SK-N-SH (cell line): ENCODE measurements around the gene ZXDC. TPM values are rescaled to one million over a fixed set of nuclear protein-coding genes. Genes with fewer than 3 reads are reported as not detected.

Experiments
- CTCF ChIA-PET: fragments of 300-600, 350-600 bp; formaldehyde crosslinking; extraction: SDS; loops from one replicate; lab custom pipeline; 2021; lab: Yijun Ruan, JAX
- POLR2A ChIA-PET: fragments of 350-600 bp; sonication (Branson Sonifier 250); formaldehyde crosslinking; extraction: SDS; loops from one replicate; lab custom pipeline; 2020; ENCODE audit warnings: antibody characterized with exemption, inconsistent platforms; lab: Yijun Ruan, JAX
- DNase-seq: peaks from one replicate; pipeline ENCODE4 v3.0.0; 2012
- H2AFZ ChIP-seq: fragments of 200-600 bp; sonication (generic); 2 replicates; pipeline ENCODE4 v1.8.1; 2016; ENCODE audit warnings: antibody characterized with exemption, mild to moderate bottlenecking, low read depth
- H3F3A ChIP-seq: fragments of 200-600 bp; sonication (generic); replicated peaks from 2 replicates; pipeline ENCODE3; 2016; ENCODE audit warnings: antibody characterized with exemption, mild to moderate bottlenecking; ENCODE audit not compliant: insufficient read depth
- H3K27ac ChIP-seq, 2 experiments: fragments of 200-500 bp in 1 of 2; fragments of 200-600 bp in 1 of 2; sonication (Bioruptor generic) in 1 of 2; sonication (generic), shearing (Covaris generic) in 1 of 2; 2 replicates each; pipeline versions ENCODE4 v1.5.1 to v1.6.1; 2014 to 2016; ENCODE audit warnings: low read depth in 2 of 2, inconsistent platforms in 1 of 2, low read length in 1 of 2, mild to moderate bottlenecking in 1 of 2, mixed read lengths in 1 of 2
- H3K27me3 ChIP-seq: fragments of 200-600 bp; sonication (generic), shearing (Covaris generic); 2 replicates; pipeline ENCODE4 v1.6.1; 2016; ENCODE audit warnings: mixed run types; ENCODE audit not compliant: insufficient read depth
- H3K36me3 ChIP-seq, 2 experiments: fragments of 200-500 bp in 1 of 2; fragments of 200-600 bp in 1 of 2; sonication (Bioruptor generic) in 1 of 2; sonication (generic) in 1 of 2; replicated peaks in 1 of 2; 2 replicates each; pipeline versions ENCODE3 to v1.5.1; 2014 to 2016; ENCODE audit warnings: low read length in 1 of 2, mild to moderate bottlenecking in 1 of 2; ENCODE audit not compliant: insufficient read depth in 2 of 2, control insufficient read depth in 1 of 2
- H3K4me1 ChIP-seq, 2 experiments: fragments of 200-500 bp in 1 of 2; fragments of 200-600 bp in 1 of 2; sonication (Bioruptor generic) in 1 of 2; sonication (generic), shearing (Covaris generic) in 1 of 2; 2 replicates each; pipeline versions ENCODE4 v1.5.1 to v1.6.1; 2014 to 2016; ENCODE audit warnings: low read depth in 1 of 2, low read length in 1 of 2, mixed run types in 1 of 2; ENCODE audit not compliant: insufficient read depth in 2 of 2, control insufficient read depth in 1 of 2
- H3K4me2 ChIP-seq: fragments of 200-600 bp; sonication (generic), shearing (Covaris generic); 2 replicates; pipeline ENCODE4 v1.6.1; 2017; ENCODE audit warnings: mixed run types
- H3K4me3 ChIP-seq, 2 experiments: fragments of 200-500 bp in 1 of 2; fragments of 200-600 bp in 1 of 2; sonication (Bioruptor generic) in 1 of 2; sonication (generic), shearing (Covaris generic) in 1 of 2; 2 replicates each; pipeline versions ENCODE4 v1.5.1 to v1.8.1; 2014 to 2016; ENCODE audit warnings: low read depth in 2 of 2, inconsistent platforms in 1 of 2, low read length in 1 of 2, mild to moderate bottlenecking in 1 of 2, mixed read lengths in 1 of 2, moderate library complexity in 1 of 2
- H3K79me2 ChIP-seq: fragments of 200-600 bp; sonication (generic); 2 replicates; pipeline ENCODE4 v1.8.1; 2017; ENCODE audit warnings: mild to moderate bottlenecking; ENCODE audit not compliant: insufficient read depth
- H3K9ac ChIP-seq: fragments of 200-600 bp; sonication (generic); 2 replicates; pipeline ENCODE4 v1.6.1; 2017; ENCODE audit warnings: mixed run types
- H3K9me2 ChIP-seq: fragments of 200-600 bp; sonication (generic); 2 replicates; pipeline ENCODE4 v1.6.1; 2017; ENCODE audit warnings: mixed run types
- H3K9me3 ChIP-seq: fragments of 200-600 bp; sonication (generic); 2 replicates; pipeline ENCODE4 v1.6.1; 2017; ENCODE audit warnings: mixed run types, mild to moderate bottlenecking, moderate library complexity
- H4K20me1 ChIP-seq: fragments of 200-600 bp; sonication (generic); 2 replicates; pipeline ENCODE4 v1.6.1; 2017; ENCODE audit warnings: mild to moderate bottlenecking, mixed run types; ENCODE audit not compliant: insufficient read depth
- CHD2 ChIP-seq: fragments of 150-350 bp; IDR thresholded peaks from 2 replicates; pipeline ENCODE4 v1.6.1; 2018; ENCODE audit warnings: low read length; ENCODE audit not compliant: partially characterized antibody
- CTCF ChIP-seq: fragments of 200-600 bp; sonication (generic); IDR thresholded peaks from 2 replicates; pipeline ENCODE4 v1.6.1; 2017; ENCODE audit warnings: antibody characterized with exemption, mild to moderate bottlenecking, moderate library complexity
- EZH2phosphoT487 ChIP-seq: fragments of 200-600 bp; sonication (generic); IDR thresholded peaks from 2 replicates; pipeline ENCODE4 v1.6.1; 2017; ENCODE audit warnings: low read depth, mixed run types, mild to moderate bottlenecking, antibody characterized with exemption, moderate library complexity, borderline replicate concordance
- FOSL2 ChIP-seq: IDR thresholded peaks from 2 replicates; pipeline ENCODE4 v1.4.0; 2012; ENCODE audit warnings: low read depth, mild to moderate bottlenecking, moderate library complexity, borderline replicate concordance
- FOXM1 ChIP-seq: IDR thresholded peaks from 2 replicates; pipeline ENCODE4 v1.4.0; 2012; ENCODE audit warnings: low read depth, mild to moderate bottlenecking
- GABPA ChIP-seq: IDR thresholded peaks from 2 replicates; pipeline ENCODE4 v1.4.0; 2012; ENCODE audit warnings: low read depth, mild to moderate bottlenecking
- GATA2 ChIP-seq: sonication (generic); formaldehyde crosslinking; IDR thresholded peaks from 2 replicates; pipeline ENCODE4 v1.5.0; 2020; ENCODE audit warnings: mild to moderate bottlenecking, missing genetic modification reagents
- JUND ChIP-seq: IDR thresholded peaks from 2 replicates; pipeline ENCODE4 v1.4.0; 2012
- MEF2A ChIP-seq: IDR thresholded peaks from 2 replicates; pipeline ENCODE4 v1.4.0; 2012; ENCODE audit warnings: low read depth, borderline replicate concordance
- NFIC ChIP-seq: IDR thresholded peaks from 2 replicates; pipeline ENCODE4 v1.4.0; 2012; ENCODE audit warnings: borderline replicate concordance
- POLR2AphosphoS5 ChIP-seq: IDR thresholded peaks from 2 replicates; pipeline ENCODE4 v1.6.1; 2012; ENCODE audit warnings: low read depth, low read length
- RFX5 ChIP-seq: IDR thresholded peaks from 2 replicates; pipeline ENCODE4 v1.6.1; 2012; ENCODE audit warnings: mild to moderate bottlenecking, improper control_type of control experiment, low read length
- RXRA ChIP-seq: IDR thresholded peaks from 2 replicates; pipeline ENCODE4 v1.4.0; 2012; ENCODE audit warnings: low read depth, mild to moderate bottlenecking, borderline replicate concordance
- SMC3 ChIP-seq: IDR thresholded peaks from 2 replicates; pipeline ENCODE4 v1.6.1; 2012; ENCODE audit warnings: low read depth, low read length, improper control_type of control experiment
- TAF1 ChIP-seq: IDR thresholded peaks from 2 replicates; pipeline ENCODE4 v1.6.1; 2012; ENCODE audit warnings: low read depth, mild to moderate bottlenecking, low read length, moderate library complexity, borderline replicate concordance
- USF1 ChIP-seq: IDR thresholded peaks from 2 replicates; pipeline ENCODE4 v1.4.0; 2012; ENCODE audit warnings: low read depth, borderline replicate concordance
- USF2 ChIP-seq: fragments of 150-350 bp; IDR thresholded peaks from 2 replicates; pipeline ENCODE4 v1.6.1; 2017; ENCODE audit warnings: antibody characterized with exemption, low read length, low read depth, borderline replicate concordance
- ZBTB33 ChIP-seq: IDR thresholded peaks from 2 replicates; pipeline ENCODE4 v1.4.0; 2012; ENCODE audit warnings: low read depth, borderline replicate concordance
- WGBS: methylation state at CpG from one replicate; pipeline ENCODE4 v1.1.6; 2017; ENCODE audit warnings: low lambda C conversion rate; 5-methylcytosine and 5-hydroxymethylcytosine counted together
- polyA plus RNA-seq, 3 experiments: library from polyadenylated mRNA; depleted of rRNA; stranded (reverse); fragments of >200 nt; gene quantifications; 2 replicates each; pipeline ENCODE4 v1.2.3, GENCODE V29; 2012
- TF ChIP-seq, protein P1 (sequence below): fragments of 150-350 bp; IDR thresholded peaks from 2 replicates; pipeline ENCODE4 v1.6.1; 2016; ENCODE audit warnings: mild to moderate bottlenecking, low read depth, low read length
- TF ChIP-seq, protein P2 (sequence below): IDR thresholded peaks from 2 replicates; pipeline ENCODE4; 2012

Gene ZXDC
- polyA plus RNA-seq, 1 of the 3 experiments (the other 2 are of a cell fraction) = 8.5 TPM

GRCh38 chr3:126498461-126498860 lies 22.8 kb upstream of the ZXDC start:
- DNase-seq = no peak
- Histone ChIP-seq H3K27me3 (no peaks in the 10 kb centered on the region), H3F3A (peaks cover 11% of the 10 kb centered on the region), H4K20me1 (no peaks in the 10 kb centered on the region), H3K4me1 (no peaks in the 10 kb centered on the region; a peak in 1 of 4 replicates), H3K9me3 (no peaks in the 10 kb centered on the region), H3K9me2 (no peaks in the 10 kb centered on the region), H3K9ac (no peak overlapping the region), H3K79me2 (no peaks in the 10 kb centered on the region), H3K4me3 (no peak overlapping the region), H3K4me2 (no peak overlapping the region), H3K27ac (no peak overlapping the region), H2AFZ (no peak overlapping the region), H3K36me3 (no peaks in the 10 kb centered on the region)
- ChIA-PET POLR2A (no interaction called here), CTCF (interaction anchor here (0.8 to 1.0 kb wide), 2 partner anchors 13 to 364 kb away, joined by 3 read pairs; no protein-coding TSS in a partner anchor)
- WGBS = 63% methylated on average over 2 of the region's 4 CpGs
- no peak for TF ChIP-seq MEF2A
- no peak for TF ChIP-seq USF1
- no peak for TF ChIP-seq CTCF
- no peak for TF ChIP-seq JUND
- TF ChIP-seq GABPA = no peak
- TF ChIP-seq NFIC = no peak
- no peak for TF ChIP-seq CHD2
- TF ChIP-seq FOXM1 = no peak
- TF ChIP-seq GATA2 (CRISPR knock-in tag) = no peak
- TF ChIP-seq RFX5 = no peak
- TF ChIP-seq POLR2AphosphoS5 = no peak
- no peak for TF ChIP-seq USF2
- TF ChIP-seq, protein P1, sequence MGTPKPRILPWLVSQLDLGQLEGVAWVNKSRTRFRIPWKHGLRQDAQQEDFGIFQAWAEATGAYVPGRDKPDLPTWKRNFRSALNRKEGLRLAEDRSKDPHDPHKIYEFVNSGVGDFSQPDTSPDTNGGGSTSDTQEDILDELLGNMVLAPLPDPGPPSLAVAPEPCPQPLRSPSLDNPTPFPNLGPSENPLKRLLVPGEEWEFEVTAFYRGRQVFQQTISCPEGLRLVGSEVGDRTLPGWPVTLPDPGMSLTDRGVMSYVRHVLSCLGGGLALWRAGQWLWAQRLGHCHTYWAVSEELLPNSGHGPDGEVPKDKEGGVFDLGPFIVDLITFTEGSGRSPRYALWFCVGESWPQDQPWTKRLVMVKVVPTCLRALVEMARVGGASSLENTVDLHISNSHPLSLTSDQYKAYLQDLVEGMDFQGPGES = no peak
- no peak for TF ChIP-seq FOSL2
- no peak for TF ChIP-seq RXRA
- TF ChIP-seq TAF1 = no peak
- TF ChIP-seq, protein P2, sequence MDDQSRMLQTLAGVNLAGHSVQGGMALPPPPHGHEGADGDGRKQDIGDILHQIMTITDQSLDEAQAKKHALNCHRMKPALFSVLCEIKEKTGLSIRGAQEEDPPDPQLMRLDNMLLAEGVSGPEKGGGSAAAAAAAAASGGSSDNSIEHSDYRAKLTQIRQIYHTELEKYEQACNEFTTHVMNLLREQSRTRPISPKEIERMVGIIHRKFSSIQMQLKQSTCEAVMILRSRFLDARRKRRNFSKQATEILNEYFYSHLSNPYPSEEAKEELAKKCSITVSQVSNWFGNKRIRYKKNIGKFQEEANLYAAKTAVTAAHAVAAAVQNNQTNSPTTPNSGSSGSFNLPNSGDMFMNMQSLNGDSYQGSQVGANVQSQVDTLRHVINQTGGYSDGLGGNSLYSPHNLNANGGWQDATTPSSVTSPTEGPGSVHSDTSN = no peak
- no peak for TF ChIP-seq ZBTB33
- TF ChIP-seq EZH2phosphoT487 = no peak
- TF ChIP-seq SMC3 = no peak
